SU-DHL-6 (cell line): ENCODE data around the gene TNFSF11.

Experiments
- H2AFZ ChIP-seq: fragments of 200-600 bp; sonication (generic); 2 replicates; pipeline ENCODE4 v1.6.1; 2014; ENCODE audit warnings: low read depth, mild to moderate bottlenecking, moderate library complexity, mixed read lengths, antibody characterized with exemption, low read length; ENCODE audit not compliant: severe bottlenecking
- H3F3A ChIP-seq: fragments of 200-600 bp; shearing (Covaris generic); 2 replicates; pipeline ENCODE4 v1.6.0; 2016; ENCODE audit warnings: antibody characterized with exemption, mild to moderate bottlenecking; ENCODE audit not compliant: insufficient read depth
- H3K27ac ChIP-seq: fragments of 200-600 bp; sonication (generic); 2 replicates; pipeline ENCODE4 v1.5.1; 2016; ENCODE audit warnings: low read depth, mild to moderate bottlenecking, low read length, moderate library complexity, mixed read lengths
- H3K27me3 ChIP-seq: fragments of 200-600 bp; sonication (generic), shearing (Covaris generic); 2 replicates; pipeline ENCODE4 v1.6.0; 2014; ENCODE audit warnings: mild to moderate bottlenecking, low read length
- H3K36me3 ChIP-seq: fragments of 200-600 bp; sonication (generic); 2 replicates; pipeline ENCODE4 v1.6.1; 2014; ENCODE audit warnings: mild to moderate bottlenecking, low read length, mixed read lengths
- H3K4me2 ChIP-seq: fragments of 300-600, 200-600 bp; shearing (Covaris generic), sonication (generic); 2 replicates; pipeline ENCODE4 v1.6.0; 2014; ENCODE audit warnings: low read length, low read depth, mild to moderate bottlenecking; ENCODE audit not compliant: poor library complexity, severe bottlenecking
- H3K4me3 ChIP-seq: fragments of 200-600 bp; sonication (generic); 2 replicates; pipeline ENCODE4 v1.5.1; 2014; ENCODE audit warnings: antibody characterized with exemption, low read length, mild to moderate bottlenecking, mixed read lengths; ENCODE audit not compliant: insufficient read depth, poor library complexity, severe bottlenecking
- H3K79me2 ChIP-seq: fragments of 200-600 bp; sonication (generic); 2 replicates; pipeline ENCODE4 v1.6.1; 2014; ENCODE audit warnings: mild to moderate bottlenecking, low read length, moderate library complexity; ENCODE audit not compliant: insufficient read depth
- H3K9ac ChIP-seq: fragments of 200-600 bp; sonication (generic); 2 replicates; pipeline ENCODE4 v1.7.0; 2014; ENCODE audit warnings: mild to moderate bottlenecking, low read length
- H3K9me2 ChIP-seq: fragments of 200-600 bp; sonication (generic); replicated peaks from 2 replicates; pipeline ENCODE4 v1.6.1; 2014; ENCODE audit warnings: low read length; ENCODE audit not compliant: insufficient read depth
- H3K9me3 ChIP-seq: fragments of 200-600 bp; sonication (generic); 2 replicates; pipeline ENCODE4 v1.6.1; 2014; ENCODE audit warnings: low read length, mixed read lengths; ENCODE audit not compliant: insufficient read depth
- H4K20me1 ChIP-seq: fragments of 200-600 bp; sonication (generic); 2 replicates; pipeline ENCODE4 v1.6.1; 2014; ENCODE audit warnings: low read depth, mild to moderate bottlenecking, antibody characterized with exemption, low read length, moderate library complexity, mixed read lengths
- EZH2phosphoT487 ChIP-seq: fragments of 200-600 bp; sonication (generic), shearing (Covaris generic); conservative IDR thresholded peaks from 2 replicates; pipeline ENCODE4 v1.6.1; 2018; ENCODE audit warnings: mild to moderate bottlenecking, antibody characterized with exemption, low read length, moderate library complexity, mixed read lengths
- TF ChIP-seq, protein P1 (sequence below): fragments of 200-600 bp; sonication (generic); IDR thresholded peaks from one replicate; pipeline ENCODE4 v1.5.1; 2017; ENCODE audit warnings: antibody characterized with exemption, mild to moderate bottlenecking, low read length, moderate library complexity; ENCODE audit not compliant: insufficient read depth, poor library complexity, severe bottlenecking

TNFSF11 gene

DNA sequence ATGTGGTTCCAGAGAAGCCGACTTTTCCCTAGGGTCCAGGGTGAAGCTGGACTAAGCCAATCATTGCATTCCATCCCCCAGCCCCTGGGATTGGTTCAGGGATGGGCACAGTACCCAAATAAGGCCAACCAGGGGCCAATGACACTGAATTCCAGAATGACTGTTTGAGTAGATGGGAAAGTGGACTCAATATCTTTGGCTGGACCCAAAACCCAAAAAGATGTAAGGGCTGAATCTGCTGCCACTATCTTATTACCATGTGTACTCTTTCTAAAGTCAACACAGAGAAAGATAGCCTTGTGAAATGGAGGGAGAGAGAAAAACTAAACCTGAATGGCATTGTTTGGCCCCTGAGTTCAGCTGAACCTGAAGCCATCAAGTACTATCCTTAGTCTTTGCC lies 39.2 kb upstream of the TNFSF11 start:
- no peak overlapping the region for H3K9ac ChIP-seq
- no peaks in the 10 kb centered on the region for H3K9me2 ChIP-seq
- no peak overlapping the region for H3K27ac ChIP-seq
- H3K27me3 ChIP-seq: no peaks in the 10 kb centered on the region
- no peak for TF ChIP-seq EZH2phosphoT487
- TF ChIP-seq, protein P1, sequence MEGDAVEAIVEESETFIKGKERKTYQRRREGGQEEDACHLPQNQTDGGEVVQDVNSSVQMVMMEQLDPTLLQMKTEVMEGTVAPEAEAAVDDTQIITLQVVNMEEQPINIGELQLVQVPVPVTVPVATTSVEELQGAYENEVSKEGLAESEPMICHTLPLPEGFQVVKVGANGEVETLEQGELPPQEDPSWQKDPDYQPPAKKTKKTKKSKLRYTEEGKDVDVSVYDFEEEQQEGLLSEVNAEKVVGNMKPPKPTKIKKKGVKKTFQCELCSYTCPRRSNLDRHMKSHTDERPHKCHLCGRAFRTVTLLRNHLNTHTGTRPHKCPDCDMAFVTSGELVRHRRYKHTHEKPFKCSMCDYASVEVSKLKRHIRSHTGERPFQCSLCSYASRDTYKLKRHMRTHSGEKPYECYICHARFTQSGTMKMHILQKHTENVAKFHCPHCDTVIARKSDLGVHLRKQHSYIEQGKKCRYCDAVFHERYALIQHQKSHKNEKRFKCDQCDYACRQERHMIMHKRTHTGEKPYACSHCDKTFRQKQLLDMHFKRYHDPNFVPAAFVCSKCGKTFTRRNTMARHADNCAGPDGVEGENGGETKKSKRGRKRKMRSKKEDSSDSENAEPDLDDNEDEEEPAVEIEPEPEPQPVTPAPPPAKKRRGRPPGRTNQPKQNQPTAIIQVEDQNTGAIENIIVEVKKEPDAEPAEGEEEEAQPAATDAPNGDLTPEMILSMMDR: no peak
- no peaks in the 10 kb centered on the region for H3K9me3 ChIP-seq
- H4K20me1 ChIP-seq: no peaks in the 10 kb centered on the region
- H3K36me3 ChIP-seq: no peaks in the 10 kb centered on the region
- no peak overlapping the region for H2AFZ ChIP-seq
- H3K79me2 ChIP-seq: no peaks in the 10 kb centered on the region
- no peak overlapping the region for H3K4me3 ChIP-seq
- H3K4me2 ChIP-seq: no peak overlapping the region
- no peaks in the 10 kb centered on the region for H3F3A ChIP-seq

DNA sequence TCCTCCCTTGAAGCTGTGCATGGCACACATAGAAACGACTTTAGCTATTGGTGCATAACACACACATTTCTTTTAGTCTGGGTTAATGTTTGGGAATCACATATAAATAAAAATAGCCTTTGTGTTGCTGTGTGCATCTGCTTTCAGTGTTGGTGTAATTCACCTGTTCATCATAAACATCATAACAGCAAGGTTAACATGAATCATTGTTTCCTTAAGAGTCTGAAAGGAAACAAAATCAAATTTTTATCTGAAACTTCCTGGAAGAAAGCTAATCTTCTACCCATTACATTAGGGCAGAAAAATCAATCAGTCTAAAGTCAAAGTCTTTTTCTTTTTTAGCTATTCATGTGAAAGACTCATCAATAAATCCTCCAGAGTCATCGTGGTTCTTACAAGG lies 35.0 kb upstream of the TNFSF11 start:
- no peak overlapping the region for H3K9ac ChIP-seq
- no peaks in the 10 kb centered on the region for H3K27me3 ChIP-seq
- H2AFZ ChIP-seq: no peak overlapping the region
- no peak overlapping the region for H3K4me3 ChIP-seq
- H3K9me2 ChIP-seq: no peaks in the 10 kb centered on the region
- no peak overlapping the region for H3K4me2 ChIP-seq
- TF ChIP-seq EZH2phosphoT487: no peak
- TF ChIP-seq, protein P1: no peak
- no peaks in the 10 kb centered on the region for H3K9me3 ChIP-seq
- H4K20me1 ChIP-seq: no peaks in the 10 kb centered on the region
- no peaks in the 10 kb centered on the region for H3K36me3 ChIP-seq
- H3K27ac ChIP-seq: no peak overlapping the region
- no peaks in the 10 kb centered on the region for H3F3A ChIP-seq
- no peaks in the 10 kb centered on the region for H3K79me2 ChIP-seq

DNA sequence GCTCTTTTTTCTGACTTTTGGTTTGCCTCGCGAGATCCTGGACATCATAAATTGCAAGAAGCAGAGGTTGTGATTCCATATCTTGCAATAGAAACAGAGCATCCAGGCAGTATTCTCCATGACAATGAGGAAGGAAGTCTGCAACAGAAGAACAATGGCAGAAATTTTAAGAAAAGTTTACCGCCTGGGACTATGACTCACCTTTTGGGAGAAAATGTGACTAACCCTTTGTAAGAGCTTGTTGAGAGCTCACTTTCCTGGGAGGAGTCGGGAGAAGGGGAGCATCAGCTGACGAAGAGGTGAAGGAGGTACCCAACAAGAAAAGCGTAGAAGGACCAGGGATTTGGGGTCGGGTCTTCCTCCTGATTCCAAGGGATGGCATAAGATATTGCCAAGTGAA lies 34.3 kb upstream of the TNFSF11 start:
- H3K79me2 ChIP-seq: no peaks in the 10 kb centered on the region
- H3K9ac ChIP-seq: no peak overlapping the region
- no peaks in the 10 kb centered on the region for H3K36me3 ChIP-seq
- no peaks in the 10 kb centered on the region for H4K20me1 ChIP-seq
- H3K9me3 ChIP-seq: no peaks in the 10 kb centered on the region
- no peak overlapping the region for H3K27ac ChIP-seq
- no peaks in the 10 kb centered on the region for H3K9me2 ChIP-seq
- no peak overlapping the region for H3K4me3 ChIP-seq
- H3K4me2 ChIP-seq: no peak overlapping the region
- H3K27me3 ChIP-seq: no peaks in the 10 kb centered on the region
- no peaks in the 10 kb centered on the region for H3F3A ChIP-seq
- TF ChIP-seq EZH2phosphoT487: no peak
- TF ChIP-seq, protein P1: no peak
- no peak overlapping the region for H2AFZ ChIP-seq
